GM12864 (cell line): Measurements from ENCODE around the gene C2CD4A.

Experiments used
- DNase-seq: peaks from one replicate; pipeline ENCODE4 v3.0.0-alpha.2; 2011; ENCODE audit warnings: low read depth
- H3K4me3 ChIP-seq: 2 replicates; pipeline ENCODE4 v1.5.1; 2011; ENCODE audit warnings: mild to moderate bottlenecking, low read depth, low read length, control low read depth
- CTCF ChIP-seq: IDR thresholded peaks from 2 replicates; pipeline ENCODE4 v1.5.1; 2011; ENCODE audit warnings: low read depth, mild to moderate bottlenecking, moderate library complexity, low read length, control low read depth, inconsistent platforms; ENCODE audit errors: missing control alignments

C2CD4A gene

GRCh38 chr15:62053439-62054085 is 13.2 kb upstream of the C2CD4A start:
- no peak for DNase-seq
- H3K4me3 ChIP-seq, result no peak overlapping the region
- TF ChIP-seq CTCF, result no peak

GRCh38 chr15:62054979-62055378 is 11.8 kb upstream of the C2CD4A start:
- DNase-seq, result no peak
- H3K4me3 ChIP-seq, result no peak overlapping the region
- TF ChIP-seq CTCF, result no peak

GRCh38 chr15:62057341-62057980 is 9.3 kb upstream of the C2CD4A start:
- TF ChIP-seq CTCF, result no peak
- no peak for DNase-seq
- no peak overlapping the region for H3K4me3 ChIP-seq

DNA sequence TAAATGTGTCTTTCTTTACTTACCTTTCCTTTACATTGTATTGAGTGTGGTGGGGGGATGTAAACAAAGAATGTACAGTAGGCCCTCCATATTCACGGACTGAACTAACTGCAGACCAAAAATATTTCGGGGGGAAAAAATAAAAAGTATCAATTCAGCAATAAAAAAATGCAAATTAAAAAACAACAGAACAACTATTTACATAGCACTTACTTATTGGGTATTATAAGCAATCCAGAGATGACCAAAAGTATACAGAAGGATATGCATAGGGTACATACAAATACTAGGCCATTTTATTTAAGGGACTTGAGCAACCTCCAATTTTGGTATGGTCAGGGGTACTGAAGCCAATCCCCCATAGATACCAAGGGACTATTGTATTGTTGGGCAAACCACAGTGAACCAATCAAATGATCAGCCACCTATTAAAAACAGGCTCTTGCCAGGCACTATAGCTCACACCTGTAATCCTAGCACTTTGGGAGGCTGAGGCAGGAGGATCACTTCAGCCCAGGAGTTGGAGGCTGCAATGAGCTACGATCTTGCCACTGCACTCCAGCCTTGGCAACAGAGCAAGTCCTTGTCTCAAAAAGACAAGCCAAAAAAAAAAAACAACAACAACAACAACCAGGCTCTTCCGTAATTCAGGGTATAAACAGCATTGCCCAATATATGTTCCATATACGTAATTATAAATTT is 8.3 kb upstream of the C2CD4A start:
- H3K4me3 ChIP-seq, result peak overlapping the region; percentile 37; the same call in 1 of the 2 replicates
- DNase-seq, result no peak
- TF ChIP-seq CTCF, result no peak

GRCh38 chr15:62059108-62059815 is 7.5 kb upstream of the C2CD4A start:
- H3K4me3 ChIP-seq, result peak overlapping the region; percentile 95
- no peak for DNase-seq
- TF ChIP-seq CTCF, result peak; percentile 13

DNA sequence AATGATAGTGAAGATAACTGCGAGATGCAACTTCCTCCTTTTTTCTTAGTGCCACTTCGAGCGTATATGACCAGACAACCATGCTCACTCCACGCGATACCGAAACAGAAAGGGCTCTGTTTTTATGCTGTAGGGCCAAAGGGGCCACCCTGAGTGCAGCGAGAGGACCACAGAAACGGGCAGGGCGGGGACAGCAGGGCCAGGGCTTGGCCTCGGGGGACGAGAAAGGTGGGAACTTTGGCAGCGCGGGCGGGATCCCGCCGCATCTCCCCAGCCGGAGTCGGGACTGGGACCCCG is 7.0 kb upstream of the C2CD4A start:
- DNase-seq, result peak; percentile 83
- H3K4me3 ChIP-seq, result peak overlapping the region; percentile 95
- TF ChIP-seq CTCF, result no peak
